Activated CD8-positive, alpha-beta memory T cell treated with anti-CD3 and anti-CD28 coated beads, Interleukin-2, amount 50 U/mL, for 48 hours (primary cell): ENCODE measurements around the gene KRR1.
"Not testable (repeated sequence)": the region's sequence is repeated elsewhere in the genome, so short reads cannot be mapped to it uniquely, and the experiment has no call there.

ENCODE experiments used
- DNase-seq: peaks from one replicate; pipeline ENCODE4 v3.0.0-alpha.2; 2020

Gene KRR1

DNA sequence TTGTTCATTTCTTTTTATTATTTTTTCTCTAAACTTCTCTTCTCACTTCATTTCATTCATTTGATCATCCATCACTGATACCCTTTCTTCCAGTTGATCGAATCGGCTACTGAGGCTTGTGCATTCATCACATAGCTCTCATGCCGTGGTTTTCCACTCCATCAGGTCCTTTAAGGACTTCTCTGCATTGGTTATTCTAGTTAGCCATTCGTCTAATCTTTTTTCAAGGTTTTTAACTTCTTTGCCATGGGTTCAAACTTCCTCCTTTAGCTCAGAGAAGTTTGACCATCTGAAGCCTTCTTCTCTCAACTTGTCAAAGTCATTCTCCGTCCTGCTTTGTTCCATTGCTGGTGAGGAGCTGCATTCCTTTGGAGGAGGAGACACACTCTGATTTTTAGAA is 10.7 kb upstream of the KRR1 start:
- not testable (repeated sequence) for DNase-seq

- DNase-seq: not testable (repeated sequence)
These were observed 9.8 kb upstream of the KRR1 start for GRCh38 chr12:75521224-75521623.

- DNase-seq: no peak
These were observed 1.8 kb downstream of the KRR1 start for GRCh38 chr12:75509621-75510020.

- no peak for DNase-seq
These were observed 3.2 kb downstream of the KRR1 start for GRCh38 chr12:75508159-75508558.

DNA sequence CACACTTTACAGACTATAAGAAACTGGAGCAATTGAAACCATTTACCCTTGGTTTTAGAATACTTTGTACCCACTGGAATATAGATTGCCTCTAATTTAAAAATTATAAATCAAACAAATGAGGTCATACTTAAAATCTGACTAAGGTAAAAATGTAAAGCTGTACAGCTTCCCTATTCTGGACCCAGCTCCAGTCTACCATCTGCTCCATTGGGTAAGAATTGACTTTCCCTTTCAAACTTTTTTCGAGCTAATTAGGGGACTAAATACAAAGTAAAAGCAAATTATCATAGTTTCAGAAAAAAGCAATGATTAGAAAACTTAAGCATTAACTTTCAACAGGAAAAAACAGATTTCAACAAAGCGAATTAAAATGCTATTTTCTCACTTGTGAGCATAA is 4.3 kb downstream of the KRR1 start:
- DNase-seq: no peak

DNA sequence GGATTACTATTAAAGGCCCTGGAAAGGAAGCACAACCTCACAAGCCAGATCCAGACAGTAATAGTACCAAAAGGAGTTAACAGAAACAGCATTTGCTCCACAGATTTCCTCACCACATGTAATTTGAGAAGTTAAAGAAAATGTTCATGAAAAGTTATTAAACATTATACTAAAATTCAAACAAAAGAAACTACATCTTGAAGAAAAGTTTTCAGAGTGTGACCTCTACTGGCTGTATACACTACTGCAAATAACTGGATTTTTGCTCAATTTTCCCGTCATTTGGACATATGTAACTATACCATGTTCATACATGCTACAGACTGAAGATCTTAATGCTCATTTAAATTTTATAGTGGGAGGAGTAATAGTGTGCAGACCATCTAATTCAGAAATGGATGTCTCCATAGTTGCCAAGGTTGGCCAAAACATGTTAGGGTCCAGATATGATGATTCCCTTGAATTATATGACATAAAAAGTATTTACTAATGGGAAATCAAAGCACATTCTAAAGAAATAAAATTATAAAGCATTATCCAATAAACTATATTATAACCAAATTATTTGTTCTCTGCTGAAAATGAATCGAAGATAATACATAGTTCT is 5.6 kb downstream of the KRR1 start:
- DNase-seq: no peak

GRCh38 chr12:75503866-75504265 is 7.5 kb downstream of the KRR1 start:
- DNase-seq: no peak

DNA sequence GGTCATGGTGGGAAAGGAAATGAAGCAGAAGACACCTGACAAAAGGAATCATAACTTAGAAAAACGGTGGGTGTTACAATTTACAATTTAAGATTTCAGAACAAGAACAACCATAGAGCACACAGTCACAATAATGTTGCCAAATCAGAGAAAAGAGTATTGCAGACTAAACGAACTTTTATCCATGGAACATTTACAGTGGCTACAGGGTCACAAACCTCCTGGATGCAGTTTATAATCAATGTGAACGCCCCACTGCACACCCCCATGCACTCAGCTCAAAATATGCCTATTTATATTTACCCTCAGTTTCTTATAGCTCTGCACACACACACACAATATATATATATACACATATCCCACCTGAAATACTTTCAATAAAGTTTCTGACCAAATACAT is 8.0 kb downstream of the KRR1 start:
- no peak for DNase-seq

- DNase-seq: no peak
These were observed 20.2 kb downstream of the KRR1 start for GRCh38 chr12:75491169-75491568.

DNA sequence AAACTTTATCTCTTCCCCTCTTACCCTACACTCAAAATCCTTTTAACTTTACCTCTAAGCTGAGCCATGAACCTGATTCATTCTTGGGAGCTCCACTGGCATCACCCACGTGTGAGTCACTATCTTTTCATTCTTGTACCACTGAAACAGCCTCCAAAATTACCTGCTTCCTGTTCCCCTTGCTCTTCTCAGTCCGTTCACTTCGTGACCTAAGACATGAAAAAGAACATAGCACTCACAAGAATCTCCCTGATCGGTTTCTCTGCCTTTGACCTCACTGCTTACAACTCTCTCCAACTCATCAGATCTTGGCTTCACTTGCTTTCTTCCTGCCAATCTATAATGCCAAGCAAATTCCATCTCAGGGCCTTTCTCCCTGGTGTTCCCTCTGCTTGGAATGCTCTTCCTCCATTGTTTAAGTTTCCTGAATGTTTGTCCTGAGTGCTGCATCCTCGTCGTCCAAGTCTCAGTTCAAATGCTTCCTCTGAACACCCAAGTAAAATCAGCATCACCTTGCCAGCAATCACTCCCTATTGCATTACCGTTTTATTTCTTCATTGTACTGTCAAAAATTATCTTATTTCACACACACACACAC is 21.7 kb downstream of the KRR1 start:
- DNase-seq: no peak

DNA sequence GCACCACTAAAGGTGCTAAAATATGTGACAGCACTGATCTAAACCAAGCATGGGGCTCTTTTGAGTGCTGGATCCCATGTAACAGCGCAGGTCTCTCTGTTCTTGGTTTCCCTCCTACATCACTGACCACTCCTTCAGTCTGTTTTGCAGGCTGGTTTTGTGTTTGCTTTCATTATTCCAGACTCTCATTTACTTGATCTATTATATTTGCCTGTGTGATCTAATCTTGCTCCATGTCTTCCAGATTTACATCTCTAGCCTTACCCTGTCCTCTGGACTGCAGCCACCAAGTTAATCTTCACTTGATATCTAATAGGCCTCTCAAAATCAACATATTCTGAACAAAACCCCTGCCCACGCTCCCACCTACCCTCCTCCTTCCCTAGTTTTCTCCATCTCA is 22.2 kb downstream of the KRR1 start:
- no peak for DNase-seq

- no peak for DNase-seq
These were observed 22.9 kb downstream of the KRR1 start for GRCh38 chr12:75488553-75488952.

GRCh38 chr12:75487308-75487707 is 24.1 kb downstream of the KRR1 start:
- DNase-seq: no peak

DNA sequence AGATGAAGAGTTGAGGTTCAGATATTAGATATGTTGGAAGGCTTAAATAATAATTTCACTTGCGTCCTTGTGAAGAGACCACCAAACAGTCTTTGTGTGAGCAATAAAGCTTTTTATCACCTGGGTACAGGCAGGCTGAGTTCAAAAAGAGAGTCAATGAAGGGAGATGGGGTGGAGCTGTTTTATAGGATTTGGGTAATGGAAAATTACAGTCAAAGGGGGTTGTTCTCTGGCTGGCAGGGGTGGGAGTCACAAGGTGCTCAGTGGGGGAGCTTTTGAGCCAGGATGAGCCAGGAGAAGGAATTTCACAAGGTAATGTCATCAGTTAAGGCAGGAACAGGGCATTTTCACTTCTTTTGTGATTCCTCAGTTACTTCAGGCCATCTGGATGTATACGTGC is 27.0 kb downstream of the KRR1 start:
- DNase-seq: not testable (repeated sequence)

- no peak for DNase-seq
These were observed 28.0 kb downstream of the KRR1 start for GRCh38 chr12:75483431-75483830.

DNA sequence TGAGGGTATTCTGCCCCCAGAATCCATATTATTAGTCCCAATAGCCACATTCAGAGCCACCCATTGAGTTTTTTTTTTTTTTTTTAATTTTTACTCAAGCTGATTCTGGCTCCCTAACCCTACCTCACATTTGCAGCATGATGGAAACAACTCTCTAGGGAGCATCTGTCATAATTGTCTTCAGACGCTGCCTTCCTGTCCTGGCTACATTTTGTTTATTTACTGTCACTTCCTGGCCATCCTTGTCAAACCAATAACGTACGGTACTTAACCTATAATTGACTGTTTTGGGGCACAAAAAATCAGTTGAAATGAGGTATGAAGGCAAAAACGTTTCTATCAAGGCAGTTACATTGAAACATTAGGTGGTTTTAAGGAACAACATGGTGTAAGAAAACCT is 28.8 kb downstream of the KRR1 start:
- DNase-seq: no peak

DNA sequence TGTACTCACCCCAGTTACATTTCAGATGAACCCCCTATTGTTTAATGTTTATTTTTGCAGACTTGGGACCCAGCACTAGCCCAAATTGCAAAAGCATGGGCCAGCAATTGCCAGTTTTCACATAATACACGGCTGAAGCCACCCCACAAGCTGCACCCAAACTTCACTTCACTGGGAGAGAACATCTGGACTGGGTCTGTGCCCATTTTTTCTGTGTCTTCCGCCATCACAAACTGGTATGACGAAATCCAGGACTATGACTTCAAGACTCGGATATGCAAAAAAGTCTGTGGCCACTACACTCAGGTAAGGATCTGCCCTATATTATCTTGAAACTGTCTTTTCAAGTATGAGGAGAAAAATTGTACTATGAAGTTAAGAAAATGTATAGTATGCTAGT is 29.6 kb downstream of the KRR1 start:
- no peak for DNase-seq

DNA sequence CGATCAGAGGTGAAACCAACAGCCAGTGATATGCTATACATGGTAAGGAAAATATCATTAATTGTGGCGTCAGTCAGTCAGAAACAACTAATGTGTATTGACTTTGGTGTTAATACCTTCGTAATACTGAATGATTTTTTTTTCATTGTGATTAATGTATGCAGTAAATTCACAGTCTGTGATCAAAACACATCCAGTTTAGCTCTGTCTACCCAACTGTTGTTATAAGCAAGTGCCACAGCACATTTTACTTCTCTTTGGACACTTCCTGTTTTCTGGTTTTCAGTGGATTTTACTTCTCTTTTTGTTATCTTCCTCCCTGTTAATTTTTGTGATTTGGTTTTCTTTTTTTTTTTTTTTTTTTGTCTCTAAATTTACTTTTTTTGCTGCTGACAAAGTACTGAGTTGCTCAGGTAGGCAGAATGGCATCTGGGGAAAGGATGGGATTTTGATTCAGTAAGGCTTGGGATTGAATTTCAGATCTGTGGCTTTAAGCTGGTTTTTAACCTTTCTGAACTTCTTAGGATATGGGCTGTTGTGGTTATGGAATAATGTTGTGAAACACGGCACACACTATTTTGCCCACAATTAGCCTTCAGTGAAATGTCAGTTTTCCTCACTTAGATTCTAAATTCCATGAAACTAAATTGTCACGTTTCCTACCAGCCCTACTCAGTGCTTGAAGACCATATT is 30.2 kb downstream of the KRR1 start:
- DNase-seq: no peak

- DNase-seq: peak; percentile 82
These were observed 30.9 kb downstream of the KRR1 start, which contains the start of gene GLIPR1 for GRCh38 chr12:75480469-75480949. Gene GLIPR1 (plus strand): TSS chr12:75480755. CDS start chr12:75480881, 126 bp downstream.

- DNase-seq: no peak
These were observed 31.4 kb downstream of the KRR1 start for GRCh38 chr12:75479963-75480461.

DNA sequence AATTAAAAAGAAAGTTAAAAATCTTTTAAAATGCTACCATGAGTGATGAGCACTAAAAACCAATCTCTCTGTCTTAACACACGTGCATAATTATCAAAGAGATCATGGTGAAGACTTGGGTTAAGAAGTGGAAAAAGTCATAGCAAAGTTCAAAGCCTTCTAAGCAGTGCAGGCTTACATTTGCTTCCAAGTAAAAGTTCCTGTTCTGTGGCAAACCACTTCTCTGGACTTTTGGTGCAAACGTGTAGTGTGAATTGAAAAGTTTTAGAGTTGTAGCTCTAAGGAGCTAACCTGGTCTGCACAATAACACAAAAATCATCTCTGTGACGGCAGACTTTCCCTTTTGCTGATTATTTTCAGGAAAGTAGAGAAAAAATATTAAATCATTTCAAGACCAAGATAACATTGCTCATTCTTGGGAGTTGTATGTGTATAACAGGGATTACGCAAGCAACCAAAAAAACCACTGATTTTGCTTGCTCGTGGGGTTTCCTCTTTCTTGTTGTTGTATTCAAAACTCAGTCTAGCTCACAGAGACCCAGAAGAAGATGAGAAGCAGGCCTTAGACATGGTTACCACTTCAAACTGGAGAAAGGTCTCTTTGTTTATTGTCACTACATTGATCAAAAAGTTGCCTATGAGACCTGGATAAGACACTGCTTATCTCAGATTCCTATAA is 33.2 kb downstream of the KRR1 start:
- DNase-seq: no peak

DNA sequence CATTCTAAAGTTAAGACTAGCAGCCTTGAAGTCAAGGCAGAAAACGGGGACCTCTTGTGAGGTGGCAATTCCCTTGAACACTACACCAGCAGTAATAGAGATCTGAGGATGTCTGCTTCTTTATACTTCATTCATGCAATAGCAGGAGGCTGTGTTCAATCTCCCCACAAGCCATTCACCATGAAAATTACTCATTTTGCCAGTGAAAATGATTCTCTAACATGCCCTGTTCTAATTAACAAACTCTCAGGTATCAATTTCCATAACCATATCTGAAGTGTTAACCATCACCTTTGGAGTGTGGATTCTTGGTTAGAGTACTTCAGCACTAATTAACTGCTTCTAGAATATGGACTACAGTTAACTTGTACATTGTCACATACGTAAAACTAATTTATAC is 34.3 kb downstream of the KRR1 start:
- no peak for DNase-seq

GRCh38 chr12:75476071-75476470 is 35.3 kb downstream of the KRR1 start:
- DNase-seq: no peak

GRCh38 chr12:75474116-75474515 is 37.3 kb downstream of the KRR1 start:
- DNase-seq: no peak
